MM.1S (cell line): Measurements from ENCODE around the gene SERPINF2.

ENCODE experiments used
- DNase-seq: peaks from one replicate; pipeline ENCODE4 v3.0.0-alpha.2; 2015
- H2AFZ ChIP-seq: fragments of 300-600 bp; sonication (generic); 2 replicates; pipeline ENCODE4 v1.6.0; 2016; ENCODE audit warnings: antibody characterized with exemption, low read length
- H3F3A ChIP-seq: fragments of 300-600 bp; sonication (generic); 2 replicates; pipeline ENCODE4 v1.6.1; 2016; ENCODE audit warnings: mild to moderate bottlenecking, antibody characterized with exemption, low read length, moderate library complexity, mixed read lengths; ENCODE audit not compliant: insufficient read depth
- H3K27ac ChIP-seq: fragments of 300-600 bp; sonication (generic); 2 replicates; pipeline ENCODE4 v1.5.1; 2016; ENCODE audit warnings: mild to moderate bottlenecking, low read length
- H3K27me3 ChIP-seq: fragments of 300-600 bp; sonication (generic); replicated peaks from 2 replicates; pipeline ENCODE4 v1.6.0; 2016; ENCODE audit warnings: low read length; ENCODE audit not compliant: insufficient read depth
- H3K36me3 ChIP-seq: fragments of 300-600 bp; sonication (generic); replicated peaks from 2 replicates; pipeline ENCODE4 v1.6.1; 2016; ENCODE audit warnings: mild to moderate bottlenecking, low read length, mixed read lengths; ENCODE audit not compliant: insufficient read depth
- H3K4me1 ChIP-seq: fragments of 300-600 bp; sonication (generic); 2 replicates; pipeline ENCODE4 v1.6.1; 2016; ENCODE audit warnings: low read length, mixed read lengths
- H3K4me2 ChIP-seq: fragments of 300-600 bp; sonication (generic); 2 replicates; pipeline ENCODE4 v1.6.0; 2016; ENCODE audit warnings: low read depth, low read length
- H3K4me3 ChIP-seq: fragments of 300-600 bp; sonication (generic); 2 replicates; pipeline ENCODE4 v1.5.1; 2016; ENCODE audit warnings: low read length, mixed read lengths
- H3K79me2 ChIP-seq: fragments of 300-600 bp; sonication (generic); 2 replicates; pipeline ENCODE4 v1.6.1; 2016; ENCODE audit warnings: mixed run types, low read length, mixed read lengths
- H3K9ac ChIP-seq: fragments of 300-600 bp; sonication (generic); 2 replicates; pipeline ENCODE4 v1.6.1; 2016; ENCODE audit warnings: low read length, mixed read lengths
- H3K9me2 ChIP-seq: fragments of 300-600 bp; sonication (generic); replicated peaks from 2 replicates; pipeline ENCODE4 v1.6.1; 2016; ENCODE audit warnings: mild to moderate bottlenecking, low read length, mixed read lengths; ENCODE audit not compliant: insufficient read depth
- H3K9me3 ChIP-seq: fragments of 300-600 bp; sonication (generic); replicated peaks from 2 replicates; pipeline ENCODE4 v1.6.1; 2016; ENCODE audit warnings: mild to moderate bottlenecking, low read length, mixed read lengths; ENCODE audit not compliant: insufficient read depth
- H4K20me1 ChIP-seq: fragments of 300-600 bp; sonication (generic); 2 replicates; pipeline ENCODE4 v1.6.1; 2016; ENCODE audit warnings: mild to moderate bottlenecking, low read length, moderate library complexity, mixed read lengths; ENCODE audit not compliant: insufficient read depth
- CTCF ChIP-seq: fragments of 300-600 bp; sonication (generic); IDR thresholded peaks from 2 replicates; pipeline ENCODE4 v1.5.1; 2016; ENCODE audit warnings: antibody characterized with exemption, low read length, mixed read lengths
- EZH2 ChIP-seq: fragments of 300-600 bp; sonication (generic); optimal IDR thresholded peaks from 2 replicates; pipeline ENCODE3; 2017; ENCODE audit warnings: low read depth, mild to moderate bottlenecking, antibody characterized with exemption, low read length, mixed read lengths
- EZH2phosphoT487 ChIP-seq: fragments of 300-600 bp; sonication (generic); IDR thresholded peaks from 2 replicates; pipeline ENCODE4 v1.6.1; 2018; ENCODE audit warnings: antibody characterized with exemption, low read length

The SERPINF2 gene

DNA sequence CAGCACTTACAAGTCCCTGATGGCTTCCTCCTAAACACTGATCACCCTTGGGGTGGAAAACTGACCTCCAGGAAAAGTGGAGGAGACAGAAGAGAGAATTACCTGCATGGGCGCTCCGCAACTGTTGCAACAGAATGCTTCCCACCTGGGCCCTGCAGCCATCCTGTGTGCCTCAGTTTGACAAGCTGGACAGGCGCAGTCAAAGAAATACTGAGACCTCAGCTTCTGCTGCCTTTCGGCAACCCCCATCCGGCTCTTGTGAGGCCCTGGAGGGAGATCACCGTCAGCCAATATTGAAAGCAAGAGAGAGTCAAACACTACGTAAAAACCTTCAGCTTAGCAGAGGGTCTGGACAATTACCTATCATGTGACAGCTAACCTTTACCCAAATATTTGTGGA lies 44.0 kb downstream of the SERPINF2 start:
- Histone ChIP-seq H4K20me1 (no peaks in the 10 kb centered on the region), H3K9ac (no peak overlapping the region)

GRCh38 chr17:1787301-1787902 lies 44.7 kb downstream of the SERPINF2 start:
- Histone ChIP-seq H3K36me3 (no peaks in the 10 kb centered on the region), H3K27ac (no peak overlapping the region), H4K20me1 (no peaks in the 10 kb centered on the region), H3K9ac (no peak overlapping the region), H3K9me2 (no peaks in the 10 kb centered on the region), H3F3A (no peaks in the 10 kb centered on the region), H3K79me2 (no peaks in the 10 kb centered on the region), H3K4me1 (no peaks in the 10 kb centered on the region), H3K27me3 (no peaks in the 10 kb centered on the region), H3K9me3 (no peaks in the 10 kb centered on the region), H3K4me2 (no peak overlapping the region), H2AFZ (no peak overlapping the region), H3K4me3 (no peak overlapping the region)
- TF ChIP-seq CTCF (no peak), EZH2 (no peak)
- no peak for DNase-seq

More for the DNA sequence above, 44.0 kb downstream of the SERPINF2 start:
- Histone ChIP-seq H3K4me1 (no peaks in the 10 kb centered on the region), H3K4me3 (no peak overlapping the region), H3K9me2 (no peaks in the 10 kb centered on the region), H3K27ac (no peak overlapping the region), H3K27me3 (no peaks in the 10 kb centered on the region), H2AFZ (no peak overlapping the region), H3K9me3 (no peaks in the 10 kb centered on the region), H3F3A (no peaks in the 10 kb centered on the region), H3K4me2 (no peak overlapping the region), H3K79me2 (no peaks in the 10 kb centered on the region), H3K36me3 (no peaks in the 10 kb centered on the region)
- no peak for DNase-seq
- TF ChIP-seq EZH2 (no peak), CTCF (no peak), EZH2phosphoT487 (no peak)

DNA sequence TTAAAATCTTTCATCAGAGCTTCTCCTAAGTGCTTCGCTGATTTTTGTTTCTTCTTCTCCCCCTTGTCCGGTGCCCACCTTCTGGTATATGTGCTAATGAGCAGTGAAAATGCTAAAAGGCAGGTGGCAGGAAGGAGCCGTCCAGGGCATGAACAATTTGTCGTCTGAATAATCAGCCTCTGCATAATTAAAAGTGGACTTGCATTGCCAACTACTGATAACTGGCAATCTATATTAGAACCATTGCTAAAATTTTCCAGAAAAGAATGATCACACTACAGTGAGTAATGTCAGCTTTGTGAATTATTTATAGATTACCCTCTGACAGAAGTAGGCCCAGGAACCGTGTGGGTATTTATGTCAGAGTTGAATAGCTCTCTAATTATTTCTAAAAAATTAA lies 47.3 kb downstream of the SERPINF2 start:
- Histone ChIP-seq H3K9me3 (no peaks in the 10 kb centered on the region), H3K27ac (no peak overlapping the region), H3K9me2 (no peaks in the 10 kb centered on the region), H3F3A (no peaks in the 10 kb centered on the region), H2AFZ (no peak overlapping the region), H3K4me1 (no peaks in the 10 kb centered on the region), H3K27me3 (no peaks in the 10 kb centered on the region), H4K20me1 (no peaks in the 10 kb centered on the region), H3K4me2 (no peak overlapping the region), H3K79me2 (no peaks in the 10 kb centered on the region), H3K4me3 (no peak overlapping the region), H3K9ac (no peak overlapping the region), H3K36me3 (no peaks in the 10 kb centered on the region)
- no peak for TF ChIP-seq EZH2phosphoT487
- TF ChIP-seq CTCF = no peak
- no peak for TF ChIP-seq EZH2
- no peak for DNase-seq
